ENCODE data around the gene NR2F1-AS1.

- TF ChIP-seq, protein P1, sequence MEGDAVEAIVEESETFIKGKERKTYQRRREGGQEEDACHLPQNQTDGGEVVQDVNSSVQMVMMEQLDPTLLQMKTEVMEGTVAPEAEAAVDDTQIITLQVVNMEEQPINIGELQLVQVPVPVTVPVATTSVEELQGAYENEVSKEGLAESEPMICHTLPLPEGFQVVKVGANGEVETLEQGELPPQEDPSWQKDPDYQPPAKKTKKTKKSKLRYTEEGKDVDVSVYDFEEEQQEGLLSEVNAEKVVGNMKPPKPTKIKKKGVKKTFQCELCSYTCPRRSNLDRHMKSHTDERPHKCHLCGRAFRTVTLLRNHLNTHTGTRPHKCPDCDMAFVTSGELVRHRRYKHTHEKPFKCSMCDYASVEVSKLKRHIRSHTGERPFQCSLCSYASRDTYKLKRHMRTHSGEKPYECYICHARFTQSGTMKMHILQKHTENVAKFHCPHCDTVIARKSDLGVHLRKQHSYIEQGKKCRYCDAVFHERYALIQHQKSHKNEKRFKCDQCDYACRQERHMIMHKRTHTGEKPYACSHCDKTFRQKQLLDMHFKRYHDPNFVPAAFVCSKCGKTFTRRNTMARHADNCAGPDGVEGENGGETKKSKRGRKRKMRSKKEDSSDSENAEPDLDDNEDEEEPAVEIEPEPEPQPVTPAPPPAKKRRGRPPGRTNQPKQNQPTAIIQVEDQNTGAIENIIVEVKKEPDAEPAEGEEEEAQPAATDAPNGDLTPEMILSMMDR (IDR thresholded peaks at IDR 0.05; ENCODE audit: low read depth, low read length, missing input control): no peak
- TF ChIP-seq SP1 (IDR thresholded peaks at IDR 0.05) (no peak), JUND (IDR thresholded peaks at IDR 0.05) (no peak), RAD21 (IDR thresholded peaks at IDR 0.05) (no peak), ZBTB33 (IDR thresholded peaks at IDR 0.05) (no peak), TAF1 (conservative IDR thresholded peaks at IDR 0.05) (no peak), GABPA (IDR thresholded peaks at IDR 0.05 in 1 of 2, conservative IDR thresholded peaks at IDR 0.05 in 1 of 2) (no peak), RXRA (IDR thresholded peaks at IDR 0.05) (no peak), YY1 (IDR thresholded peaks at IDR 0.05) (no peak), HNF4A (conservative IDR thresholded peaks at IDR 0.05) (no peak)
- TF ChIP-seq, protein P2, sequence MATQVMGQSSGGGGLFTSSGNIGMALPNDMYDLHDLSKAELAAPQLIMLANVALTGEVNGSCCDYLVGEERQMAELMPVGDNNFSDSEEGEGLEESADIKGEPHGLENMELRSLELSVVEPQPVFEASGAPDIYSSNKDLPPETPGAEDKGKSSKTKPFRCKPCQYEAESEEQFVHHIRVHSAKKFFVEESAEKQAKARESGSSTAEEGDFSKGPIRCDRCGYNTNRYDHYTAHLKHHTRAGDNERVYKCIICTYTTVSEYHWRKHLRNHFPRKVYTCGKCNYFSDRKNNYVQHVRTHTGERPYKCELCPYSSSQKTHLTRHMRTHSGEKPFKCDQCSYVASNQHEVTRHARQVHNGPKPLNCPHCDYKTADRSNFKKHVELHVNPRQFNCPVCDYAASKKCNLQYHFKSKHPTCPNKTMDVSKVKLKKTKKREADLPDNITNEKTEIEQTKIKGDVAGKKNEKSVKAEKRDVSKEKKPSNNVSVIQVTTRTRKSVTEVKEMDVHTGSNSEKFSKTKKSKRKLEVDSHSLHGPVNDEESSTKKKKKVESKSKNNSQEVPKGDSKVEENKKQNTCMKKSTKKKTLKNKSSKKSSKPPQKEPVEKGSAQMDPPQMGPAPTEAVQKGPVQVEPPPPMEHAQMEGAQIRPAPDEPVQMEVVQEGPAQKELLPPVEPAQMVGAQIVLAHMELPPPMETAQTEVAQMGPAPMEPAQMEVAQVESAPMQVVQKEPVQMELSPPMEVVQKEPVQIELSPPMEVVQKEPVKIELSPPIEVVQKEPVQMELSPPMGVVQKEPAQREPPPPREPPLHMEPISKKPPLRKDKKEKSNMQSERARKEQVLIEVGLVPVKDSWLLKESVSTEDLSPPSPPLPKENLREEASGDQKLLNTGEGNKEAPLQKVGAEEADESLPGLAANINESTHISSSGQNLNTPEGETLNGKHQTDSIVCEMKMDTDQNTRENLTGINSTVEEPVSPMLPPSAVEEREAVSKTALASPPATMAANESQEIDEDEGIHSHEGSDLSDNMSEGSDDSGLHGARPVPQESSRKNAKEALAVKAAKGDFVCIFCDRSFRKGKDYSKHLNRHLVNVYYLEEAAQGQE (IDR thresholded peaks at IDR 0.05): no peak
- TF ChIP-seq, protein P3, sequence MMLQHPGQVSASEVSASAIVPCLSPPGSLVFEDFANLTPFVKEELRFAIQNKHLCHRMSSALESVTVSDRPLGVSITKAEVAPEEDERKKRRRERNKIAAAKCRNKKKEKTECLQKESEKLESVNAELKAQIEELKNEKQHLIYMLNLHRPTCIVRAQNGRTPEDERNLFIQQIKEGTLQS (IDR thresholded peaks at IDR 0.05): no peak
- TF ChIP-seq, protein P4, sequence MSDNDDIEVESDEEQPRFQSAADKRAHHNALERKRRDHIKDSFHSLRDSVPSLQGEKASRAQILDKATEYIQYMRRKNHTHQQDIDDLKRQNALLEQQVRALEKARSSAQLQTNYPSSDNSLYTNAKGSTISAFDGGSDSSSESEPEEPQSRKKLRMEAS (IDR thresholded peaks at IDR 0.05): no peak
Measured at GRCh38 chr5:93431250-93431649, 149.8 kb downstream of the NR2F1-AS1 start.
